NT2/D1 (cell line): ENCODE measurements around the gene EPB41L4A.

ENCODE experiments used
- SUZ12 ChIP-seq: IDR thresholded peaks from 2 replicates; pipeline ENCODE4 v1.6.1; 2011; ENCODE audit not compliant: insufficient read length, insufficient read depth; ENCODE audit errors: extremely low read depth
- YY1 ChIP-seq: IDR thresholded peaks from 2 replicates; pipeline ENCODE4 v1.6.1; 2011; ENCODE audit not compliant: insufficient read length, insufficient read depth
- ZNF274 ChIP-seq: IDR thresholded peaks from 2 replicates; pipeline ENCODE4 v1.6.1; 2011; ENCODE audit warnings: mild to moderate bottlenecking, low read depth, low read length

DNA sequence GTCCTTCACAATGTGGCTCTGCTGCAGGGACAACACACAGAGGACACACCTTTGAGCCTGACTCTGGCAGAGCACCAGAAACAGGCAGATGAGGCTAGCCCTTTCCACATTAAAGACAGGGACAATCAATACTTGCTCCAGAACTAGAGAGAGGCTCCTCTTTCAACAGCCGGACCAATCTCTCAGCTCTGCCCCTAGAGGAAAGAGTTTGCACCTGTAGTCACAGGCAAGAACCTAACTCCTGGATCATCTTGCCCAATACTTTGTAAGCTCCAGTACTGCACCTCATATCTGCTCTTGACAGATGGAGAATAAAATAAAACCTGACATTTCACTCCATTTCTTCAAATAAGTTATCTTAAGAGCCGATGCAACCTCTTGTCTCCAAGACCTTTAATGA lies 52.1 kb downstream of the EPB41L4A start:
- TF ChIP-seq YY1: no peak
- TF ChIP-seq ZNF274: no peak
- TF ChIP-seq SUZ12: no peak
